HG03196 (cell line): ENCODE measurements around the gene OCA2.
"Not testable (repeated sequence)": the region's sequence is repeated elsewhere in the genome, so short reads cannot be mapped to it uniquely, and the experiment has no call there.

Experiments
- ATAC-seq: cut with Tn5 transposase; IDR thresholded peaks from one replicate; pipeline ENCODE4 v1.9.1; 2021; ENCODE audit not compliant: unreplicated experiment

The OCA2 gene

GRCh38 chr15:28026221-28026620, 72.9 kb downstream of the OCA2 start:
- no peak for ATAC-seq

DNA sequence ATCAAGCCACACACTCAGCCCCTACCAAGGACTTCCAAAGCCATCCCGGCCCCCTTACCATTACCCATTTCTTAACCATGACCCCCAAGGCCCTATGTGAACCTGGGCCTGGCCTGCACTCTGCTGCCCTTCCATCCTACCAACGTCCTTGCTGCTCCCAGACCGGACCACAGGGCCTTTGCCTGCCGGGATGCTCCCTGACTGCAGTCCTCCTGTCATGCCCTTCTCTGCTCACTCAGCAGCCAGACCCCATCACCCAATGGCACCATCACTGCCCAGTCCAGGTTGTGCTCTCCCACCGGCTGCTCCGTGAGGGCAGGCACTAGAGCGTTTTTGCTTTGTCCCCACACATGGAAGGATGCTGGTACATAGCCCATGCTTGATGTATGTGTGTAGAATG, 73.7 kb downstream of the OCA2 start:
- no peak for ATAC-seq

- no peak for ATAC-seq
These were observed 74.2 kb downstream of the OCA2 start for GRCh38 chr15:28024889-28025250.

GRCh38 chr15:28023933-28024888, 74.9 kb downstream of the OCA2 start:
- no peak for ATAC-seq

- no peak for ATAC-seq
These were observed 75.7 kb downstream of the OCA2 start for GRCh38 chr15:28023422-28023821.

DNA sequence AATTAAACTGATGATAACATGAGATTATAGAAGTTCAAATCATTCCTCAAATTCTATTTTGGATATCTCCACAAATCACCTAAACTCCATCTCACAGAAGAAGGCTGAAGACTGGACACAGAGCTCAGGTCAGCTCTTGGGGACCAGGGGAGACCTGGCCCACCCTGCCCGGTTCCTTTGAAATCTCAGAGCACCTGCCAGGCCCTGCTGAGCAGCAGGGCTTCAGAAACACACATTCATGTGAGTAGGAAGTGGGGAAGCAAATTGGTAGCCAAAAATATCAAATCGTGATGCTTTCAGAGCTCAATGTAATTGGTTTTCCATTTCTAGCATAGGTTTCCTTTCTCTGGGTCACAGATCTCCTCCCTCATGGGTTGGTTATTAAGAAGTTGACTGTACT, 76.2 kb downstream of the OCA2 start:
- ATAC-seq, result no peak

DNA sequence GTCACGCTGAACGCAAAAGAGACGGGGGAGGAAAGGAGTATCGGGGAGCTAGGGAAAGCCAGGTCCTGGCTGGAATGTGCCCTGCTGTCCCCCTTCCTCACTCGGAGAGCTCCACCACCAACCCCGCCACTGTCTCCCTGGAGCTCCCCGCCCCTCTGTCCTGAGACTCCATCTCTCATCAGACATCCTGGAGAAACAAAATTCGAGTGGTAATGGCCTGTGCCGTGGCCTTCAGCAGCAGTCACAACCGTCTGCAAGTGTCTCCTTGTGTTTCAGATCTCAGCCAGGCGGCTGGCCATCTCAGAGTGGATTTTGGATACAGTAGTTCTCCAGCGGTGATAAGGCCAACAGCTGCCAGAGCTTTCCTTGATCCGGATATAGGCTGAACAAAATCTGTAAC, 76.9 kb downstream of the OCA2 start:
- ATAC-seq, result no peak

GRCh38 chr15:28021281-28022039, 77.7 kb downstream of the OCA2 start:
- ATAC-seq, result no peak

- ATAC-seq, result no peak
These were observed 78.5 kb downstream of the OCA2 start for GRCh38 chr15:28020644-28021043.

DNA sequence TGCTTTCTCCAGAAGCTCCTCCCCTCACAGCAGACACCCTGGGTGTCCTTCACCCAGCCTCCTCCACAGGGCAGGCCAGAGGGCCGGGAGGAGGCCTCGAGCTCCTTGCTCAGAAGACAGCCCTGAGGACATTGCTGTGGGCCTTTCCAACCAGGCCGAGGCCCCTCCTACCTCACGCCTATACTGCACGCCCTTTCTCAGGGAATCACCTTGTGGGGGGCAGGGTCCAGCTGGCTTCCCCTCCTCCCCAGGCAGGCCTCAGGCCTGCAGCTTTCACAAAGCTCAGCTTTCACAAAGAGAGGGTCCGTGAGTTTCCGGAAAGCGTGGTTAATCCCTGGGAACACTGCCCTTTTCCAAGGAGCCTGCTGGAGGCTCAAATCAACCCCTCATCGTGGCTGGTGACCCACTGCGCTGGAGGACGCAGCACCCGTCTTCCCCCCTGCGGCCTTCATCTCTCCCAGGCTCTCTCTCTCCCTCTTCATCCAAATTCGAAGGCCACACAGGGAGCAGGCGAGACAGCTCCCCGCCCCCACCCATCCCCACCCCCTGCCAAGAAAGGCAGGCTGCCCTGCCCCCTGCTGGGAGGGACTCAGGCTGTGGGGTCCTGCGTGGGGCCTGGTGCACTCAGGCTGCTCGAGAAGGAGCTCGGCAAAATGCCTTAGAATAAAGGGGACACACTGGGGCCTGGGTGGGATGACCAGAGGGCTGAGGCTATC, 79.4 kb downstream of the OCA2 start:
- no peak for ATAC-seq

GRCh38 chr15:28018291-28019044, 80.6 kb downstream of the OCA2 start:
- ATAC-seq, result no peak

GRCh38 chr15:28017423-28017924, 81.6 kb downstream of the OCA2 start:
- no peak for ATAC-seq

- ATAC-seq, result no peak
These were observed 83.3 kb downstream of the OCA2 start for GRCh38 chr15:28015855-28016254.

- no peak for ATAC-seq
These were observed 84.4 kb downstream of the OCA2 start for GRCh38 chr15:28014623-28015200.

DNA sequence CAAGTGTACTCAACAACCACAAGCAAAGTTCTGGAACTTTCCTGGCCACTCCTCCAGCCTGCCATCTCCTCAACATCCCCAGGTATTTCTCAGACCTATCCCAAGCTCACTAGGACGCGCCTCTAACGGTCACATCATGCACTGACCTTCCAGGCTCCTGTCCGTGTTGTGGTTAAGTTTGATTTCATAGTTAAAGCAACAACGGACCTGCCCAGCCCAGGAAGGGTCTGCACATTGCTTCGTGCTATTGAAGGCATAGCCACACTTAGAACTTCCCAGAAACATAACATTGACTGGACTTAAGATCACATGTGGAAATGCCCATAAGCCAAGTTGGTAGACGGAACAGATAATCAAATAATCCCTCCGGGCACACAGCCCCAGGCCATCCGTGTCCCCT, 85.1 kb downstream of the OCA2 start:
- no peak for ATAC-seq

DNA sequence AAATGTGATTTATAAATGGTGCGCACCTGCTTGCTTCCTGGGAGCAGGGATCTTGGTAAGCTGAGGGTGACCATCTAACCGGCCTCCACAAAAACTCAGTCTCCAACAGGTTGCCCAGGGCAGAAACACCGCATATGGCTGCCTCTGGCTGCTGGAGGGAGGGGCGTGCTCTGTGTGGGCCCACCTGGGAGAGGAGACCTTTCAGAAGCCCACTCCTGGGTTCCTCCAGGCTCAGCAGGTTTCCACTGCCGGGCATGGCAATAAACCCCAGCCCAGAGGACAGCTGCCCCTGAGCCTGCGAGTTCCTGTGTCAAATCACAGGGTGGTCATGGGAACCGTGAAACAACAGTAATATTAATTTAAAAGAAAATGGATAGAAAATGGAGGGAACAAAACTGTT, 85.6 kb downstream of the OCA2 start:
- ATAC-seq, result no peak

- ATAC-seq, result no peak
These were observed 86.9 kb downstream of the OCA2 start for GRCh38 chr15:28012231-28012630.

DNA sequence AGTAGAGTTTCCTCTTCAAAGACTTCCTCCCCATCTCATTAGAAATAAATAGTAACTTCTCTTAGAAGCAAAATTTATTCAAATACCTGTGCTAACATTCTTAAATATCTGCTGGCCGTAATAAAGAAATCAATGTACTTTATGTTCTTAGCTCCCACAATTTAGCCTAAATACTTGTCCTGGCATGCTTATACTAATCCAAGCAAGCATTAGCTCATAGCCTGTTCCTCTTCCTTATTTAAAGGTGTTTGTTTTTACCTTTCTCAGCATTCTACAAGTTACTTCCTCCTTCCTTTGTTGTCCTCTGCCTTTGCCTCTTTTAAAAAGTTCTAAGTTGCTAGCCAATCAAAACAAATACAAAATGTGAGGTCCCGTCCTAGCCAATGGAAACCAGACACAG, 90.9 kb downstream of the OCA2 start:
- ATAC-seq, result not testable (repeated sequence)

DNA sequence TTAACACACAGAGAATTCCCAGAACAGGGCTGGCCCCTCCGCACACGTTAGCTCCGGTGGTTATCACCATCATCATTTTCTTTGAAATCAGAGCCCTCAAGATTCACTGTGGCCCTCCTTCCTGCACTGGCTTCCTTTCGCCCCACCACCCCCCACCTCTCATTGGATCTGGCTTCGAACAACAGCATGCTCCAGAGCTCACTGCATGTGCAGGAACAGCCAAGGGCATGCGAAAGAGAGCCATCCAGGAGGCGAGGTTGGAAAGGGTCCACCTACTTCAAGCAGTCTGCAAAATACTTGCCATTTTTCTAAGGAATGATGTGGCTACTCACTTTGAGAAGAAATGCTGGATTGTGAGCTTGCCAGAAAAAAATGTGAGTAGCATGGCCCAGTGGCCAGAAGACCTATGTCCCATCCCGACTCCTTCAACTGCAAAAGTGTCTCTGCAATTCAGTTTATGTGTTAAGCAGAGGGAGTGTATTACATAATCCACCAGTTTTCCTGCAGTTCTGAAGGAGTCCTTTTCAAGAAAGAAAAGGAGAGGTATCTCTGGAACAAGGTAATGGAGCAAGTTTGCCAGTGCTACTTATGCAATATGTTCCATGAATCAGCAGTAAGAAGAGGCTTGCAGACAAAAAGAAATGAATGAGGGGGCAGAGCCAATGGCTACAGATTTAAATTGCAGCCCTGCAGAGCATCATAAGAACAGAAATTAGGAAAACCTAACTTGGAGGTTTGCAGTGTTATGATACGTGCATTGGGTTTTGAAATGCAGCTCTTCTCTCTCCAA, 92.8 kb downstream of the OCA2 start:
- no peak for ATAC-seq
